GM18909 (cell line): ENCODE data around the gene NSUN7.
A peak's percentile ranks its signal among the peaks of the same experiment; 100 is the strongest.
"Not testable (repeated sequence)": the region's sequence is repeated elsewhere in the genome, so short reads cannot be mapped to it uniquely, and the experiment has no call there.

Experiments
- ATAC-seq: cut with Tn5 transposase; IDR thresholded peaks from one replicate; pipeline ENCODE4 v1.9.1; 2021; ENCODE audit warnings: mild to moderate bottlenecking; ENCODE audit not compliant: unreplicated experiment, poor library complexity

Gene NSUN7, protein sequence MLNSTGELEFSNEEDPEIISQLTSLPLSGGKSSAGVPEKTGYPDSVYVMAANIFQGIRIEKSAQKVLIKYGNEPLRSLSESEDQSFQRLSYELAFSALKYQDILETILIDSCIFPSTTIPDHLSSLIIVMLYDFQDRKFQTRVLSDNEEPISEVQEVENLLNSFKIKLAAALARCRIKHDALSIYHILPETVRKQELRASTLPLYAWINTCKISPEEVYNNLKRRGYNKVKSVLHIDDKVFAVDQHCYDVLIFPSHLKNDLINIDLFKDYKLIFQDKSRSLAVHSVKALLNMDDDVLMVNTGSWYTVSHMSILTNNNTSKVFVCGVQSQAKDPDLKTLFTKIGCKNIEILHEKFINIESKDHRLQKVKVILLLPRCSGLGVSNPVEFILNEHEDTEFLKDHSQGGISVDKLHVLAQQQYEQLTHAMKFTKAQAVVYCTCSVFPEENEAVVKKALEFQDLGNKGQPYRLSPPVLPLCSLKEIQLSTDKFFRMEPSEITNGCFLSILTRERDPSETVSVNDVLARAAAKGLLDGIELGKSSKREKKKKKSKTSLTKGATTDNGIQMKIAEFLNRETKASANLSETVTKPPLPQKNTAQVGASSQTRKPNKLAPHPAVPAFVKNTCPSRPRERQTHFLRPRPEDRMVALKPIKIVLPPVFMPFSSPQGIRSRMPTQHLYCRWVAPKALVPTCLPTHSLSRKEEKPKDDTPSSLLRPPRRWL

DNA sequence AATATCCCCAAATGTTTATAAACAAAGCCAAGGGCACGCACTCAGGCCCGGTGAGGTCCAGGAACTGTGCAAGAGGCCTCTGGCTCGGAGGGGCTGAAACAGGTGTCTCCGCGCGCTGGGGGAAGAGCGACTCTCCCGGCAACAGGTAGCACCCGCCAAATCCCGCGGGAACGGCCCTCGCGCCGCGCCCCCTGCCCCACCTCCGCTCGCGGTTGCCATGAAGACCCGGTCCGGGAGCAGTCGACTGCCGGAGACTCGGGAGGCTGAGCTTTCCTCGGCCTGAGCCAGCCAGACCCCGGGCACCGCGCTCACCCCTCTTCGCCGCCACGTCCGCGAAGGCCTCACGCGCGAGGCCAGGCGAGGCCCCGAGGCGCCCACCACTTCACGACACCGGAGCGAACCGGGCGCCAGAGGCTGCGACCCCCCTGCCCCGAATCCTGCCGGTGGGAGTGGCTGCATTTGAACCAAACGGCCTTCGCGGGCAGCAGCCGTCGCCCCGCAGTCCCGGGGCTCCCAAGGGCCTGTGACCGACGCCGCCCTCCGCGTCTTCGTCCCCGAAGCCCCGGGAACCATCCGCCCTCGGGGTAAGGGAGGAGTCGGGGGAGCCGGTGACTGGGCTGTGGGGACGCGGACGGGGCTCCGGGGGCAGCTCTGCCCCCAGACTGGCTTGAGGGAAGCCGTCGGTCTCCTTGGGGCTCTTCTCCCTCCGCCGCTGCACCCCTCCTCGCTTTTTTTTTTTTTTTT, at the start of gene NSUN7:
Gene NSUN7 (plus strand): TSS at position 239 of the 744 bp plus-strand sequence. CDS start 739 bp downstream, outside the sequence.
- ATAC-seq: peak; percentile 60

GRCh38 chr4:40702137-40702799, 47.5 kb upstream of the NSUN7 start:
- no peak for ATAC-seq

GRCh38 chr4:40702800-40703151, 47.0 kb upstream of the NSUN7 start:
- ATAC-seq: no peak

DNA sequence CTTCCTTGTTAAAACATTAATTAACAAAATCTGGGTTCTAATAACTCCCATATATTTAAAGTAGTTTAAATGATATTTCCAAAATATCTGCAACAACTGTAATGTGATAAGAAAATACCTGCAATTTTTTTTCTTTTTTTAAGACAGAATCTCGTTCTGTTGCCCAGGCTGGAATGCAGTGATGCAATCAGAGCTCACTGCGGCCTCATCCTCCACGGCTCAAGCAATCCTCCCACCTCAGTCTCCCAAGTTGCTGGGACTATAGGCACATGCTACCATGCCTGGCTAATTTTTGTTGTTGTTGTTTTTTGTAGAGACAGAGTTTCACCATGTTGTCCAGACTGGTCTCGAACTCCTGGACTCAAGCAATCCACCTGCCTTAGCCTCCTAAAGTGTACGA, 45.7 kb upstream of the NSUN7 start:
- ATAC-seq: no peak

- ATAC-seq: no peak
Observed at GRCh38 chr4:40710484-40711254, 39.1 kb upstream of the NSUN7 start.

DNA sequence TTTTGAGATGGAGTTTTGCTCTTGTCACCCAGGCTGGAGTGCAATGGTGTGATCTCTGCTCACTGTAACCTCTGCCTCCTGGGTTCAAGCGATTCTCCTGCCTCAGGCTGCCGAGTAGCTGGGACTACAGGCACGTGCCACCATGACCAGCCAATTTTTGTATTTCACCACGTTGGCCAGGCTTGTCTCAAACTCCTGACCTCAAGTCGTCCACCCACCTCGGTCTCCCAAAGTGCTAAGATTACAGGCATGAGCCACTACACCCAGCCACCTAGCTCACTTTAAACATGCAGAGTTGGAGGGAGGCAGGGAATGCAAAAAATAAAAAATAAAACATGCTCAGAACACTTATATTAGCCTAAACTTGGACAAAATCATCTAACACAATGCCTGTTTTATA, 36.8 kb upstream of the NSUN7 start:
- not testable (repeated sequence) for ATAC-seq

DNA sequence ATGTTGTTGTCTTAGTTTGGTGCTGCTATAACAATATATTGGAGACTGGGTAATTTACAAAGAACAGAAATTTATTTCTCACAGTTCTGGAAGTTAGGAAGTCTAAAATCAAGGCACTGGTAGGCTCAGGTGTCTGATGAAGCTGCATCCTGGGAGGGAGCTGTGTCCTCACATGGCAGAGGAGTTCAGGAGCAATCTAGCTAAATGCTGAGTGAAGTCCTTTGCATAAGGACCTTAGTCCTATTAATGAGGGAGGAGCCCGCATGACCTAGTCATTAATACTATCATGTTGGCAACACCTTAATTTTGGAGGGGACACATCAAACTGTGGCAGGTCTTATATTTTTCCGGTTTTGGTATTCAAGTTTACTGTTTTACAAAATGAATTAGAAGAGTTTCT, 36.0 kb upstream of the NSUN7 start:
- no peak for ATAC-seq

GRCh38 chr4:40718586-40718985, 31.2 kb upstream of the NSUN7 start:
- ATAC-seq: peak; percentile 15

DNA sequence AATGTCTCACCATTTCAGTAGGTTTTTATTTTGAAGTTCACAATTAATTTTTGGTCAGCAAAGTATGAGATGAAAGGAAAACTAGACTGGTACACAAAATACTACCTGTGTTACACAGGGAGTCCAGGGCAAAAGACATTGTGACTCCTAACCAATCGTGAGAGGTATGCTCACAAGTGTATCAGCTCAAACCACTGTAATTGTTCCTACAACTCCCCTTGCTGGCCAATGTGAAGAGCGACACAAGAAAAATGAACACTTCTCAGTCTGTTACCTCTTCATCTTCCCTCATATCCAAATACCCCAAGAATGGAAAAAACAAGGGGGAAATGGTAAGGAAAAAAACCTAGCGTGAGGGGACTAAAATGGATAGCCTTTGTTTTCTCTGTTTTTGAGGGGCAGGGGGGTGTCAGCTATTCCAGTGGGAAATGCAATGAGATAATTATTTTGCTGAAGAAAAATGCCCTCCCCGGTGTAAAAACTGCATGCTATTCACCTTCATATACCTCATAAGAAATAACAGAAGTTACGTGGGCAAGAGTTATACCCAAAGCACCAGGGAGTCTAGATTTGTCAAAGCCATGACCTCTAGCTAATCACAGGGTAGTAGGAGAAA, 30.6 kb upstream of the NSUN7 start:
- ATAC-seq: peak; percentile 68

- ATAC-seq: no peak
Observed at GRCh38 chr4:40720351-40720750, 29.4 kb upstream of the NSUN7 start.

- no peak for ATAC-seq
Observed at GRCh38 chr4:40720916-40721315, 28.8 kb upstream of the NSUN7 start.

DNA sequence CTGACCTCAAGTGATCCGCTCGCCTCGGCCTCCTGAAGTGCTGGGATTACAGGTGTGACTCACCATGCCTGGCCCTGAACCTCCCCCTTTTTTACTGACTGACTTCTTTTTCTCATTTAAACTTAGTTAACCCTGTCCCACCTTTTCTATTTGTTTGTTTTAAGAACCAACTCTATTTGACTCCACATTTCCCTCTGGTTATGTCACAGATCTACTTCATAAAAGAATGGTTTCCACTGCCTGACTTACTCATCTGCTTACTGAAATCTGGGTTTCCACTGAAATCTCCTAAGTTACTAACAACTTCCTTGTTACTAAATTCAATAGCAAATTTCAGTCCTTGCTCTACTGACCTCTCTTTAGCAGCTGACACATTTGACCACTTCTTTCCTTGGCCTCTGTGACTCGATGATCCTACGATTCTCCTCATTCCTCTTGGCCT, 28.0 kb upstream of the NSUN7 start:
- ATAC-seq: no peak

DNA sequence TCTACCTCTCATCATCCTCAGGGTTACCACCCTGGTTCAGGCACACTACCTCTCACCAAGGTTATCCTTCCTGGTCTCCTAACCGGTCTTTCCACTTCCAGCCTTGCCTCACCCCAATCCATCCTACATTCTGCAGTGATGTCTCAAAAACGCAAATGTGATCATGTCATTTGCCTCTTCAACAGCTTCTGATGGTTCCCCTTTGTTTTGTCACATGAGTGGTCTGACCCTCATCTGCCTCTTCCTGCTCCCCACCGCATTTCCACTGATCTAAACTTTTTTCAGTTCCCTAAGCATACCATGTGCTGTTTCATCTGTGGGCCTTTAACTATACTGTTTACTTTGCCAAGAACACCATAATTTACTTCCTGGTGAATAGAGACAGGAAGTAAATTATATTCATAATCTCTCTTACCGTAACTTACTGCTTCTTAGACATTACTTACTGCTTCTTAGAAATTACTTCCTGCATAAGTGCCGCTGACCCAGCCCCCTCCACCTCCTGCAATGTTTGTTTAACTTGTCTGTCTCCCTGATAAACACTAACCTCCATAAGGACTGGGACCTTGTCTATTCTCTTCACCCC, 27.1 kb upstream of the NSUN7 start:
- ATAC-seq: peak; percentile 67

GRCh38 chr4:40723728-40724127, 26.0 kb upstream of the NSUN7 start:
- no peak for ATAC-seq

- ATAC-seq: no peak
Observed at GRCh38 chr4:40728333-40728732, 21.4 kb upstream of the NSUN7 start.

DNA sequence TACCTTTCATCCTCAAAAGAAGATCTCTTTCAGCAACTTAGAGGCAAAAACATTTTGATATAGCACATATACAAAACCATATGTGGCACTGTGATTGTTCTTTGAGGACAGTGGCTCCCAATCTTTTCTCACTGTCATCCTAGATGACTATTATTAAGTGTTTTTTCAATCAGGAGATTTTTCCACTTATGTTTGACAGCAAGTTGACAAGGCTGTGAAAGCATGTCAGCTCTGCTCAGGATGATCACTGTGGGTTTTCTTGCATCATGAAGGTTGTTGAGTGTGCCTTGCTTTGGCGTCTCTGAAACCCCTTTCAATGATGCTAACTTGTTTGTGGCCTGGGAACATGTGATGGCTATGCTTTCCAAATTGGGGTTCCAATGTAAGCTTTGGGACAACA, 20.2 kb upstream of the NSUN7 start:
- no peak for ATAC-seq

GRCh38 chr4:40730091-40730679, 19.6 kb upstream of the NSUN7 start:
- ATAC-seq: no peak

- ATAC-seq: no peak
Observed at GRCh38 chr4:40731361-40731760, 18.4 kb upstream of the NSUN7 start.
